ENCODE data around the gene SLC5A11.
"Not testable (repeated sequence)": the region's sequence is repeated elsewhere in the genome, so short reads cannot be mapped to it uniquely, and the experiment has no call there.

Gene SLC5A11

DNA sequence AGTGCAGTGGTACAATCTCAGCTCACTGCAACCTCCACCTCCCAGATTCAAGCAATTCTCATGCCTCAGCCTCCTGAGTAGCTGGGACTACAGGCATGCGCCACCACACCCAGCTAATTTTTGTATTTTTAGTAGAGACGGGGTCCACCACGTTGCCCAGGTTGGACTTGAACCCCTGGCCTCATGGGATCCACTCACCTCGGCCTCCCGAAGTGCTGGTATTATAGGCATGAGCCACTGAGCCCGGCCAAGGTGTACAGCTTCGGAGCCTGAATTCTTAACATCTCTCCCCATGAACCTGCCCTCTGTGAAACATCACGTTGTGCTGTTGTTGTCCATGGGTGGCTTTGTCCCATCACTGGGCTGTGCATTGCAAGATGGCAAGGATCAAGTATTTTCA, 11.1 kb downstream of the SLC5A11 start:
- in situ Hi-C loops (cut with MboI; ENCODE audit: low sequenced_read_pairs) = not testable (repeated sequence)

GRCh38 chr16:24858219-24859041, 12.7 kb downstream of the SLC5A11 start:
- in situ Hi-C loops (cut with MboI; ENCODE audit: low sequenced_read_pairs) = no loop called here

GRCh38 chr16:24861461-24861860, 15.7 kb downstream of the SLC5A11 start:
- in situ Hi-C loops (cut with MboI; ENCODE audit: low sequenced_read_pairs) = no loop called here

GRCh38 chr16:24863582-24864437, 18.0 kb downstream of the SLC5A11 start:
- in situ Hi-C loops (cut with MboI; ENCODE audit: low sequenced_read_pairs) = no loop called here

- in situ Hi-C loops (cut with MboI; ENCODE audit: low sequenced_read_pairs) = no loop called here
Measured at GRCh38 chr16:24869033-24869432, 23.3 kb downstream of the SLC5A11 start.

DNA sequence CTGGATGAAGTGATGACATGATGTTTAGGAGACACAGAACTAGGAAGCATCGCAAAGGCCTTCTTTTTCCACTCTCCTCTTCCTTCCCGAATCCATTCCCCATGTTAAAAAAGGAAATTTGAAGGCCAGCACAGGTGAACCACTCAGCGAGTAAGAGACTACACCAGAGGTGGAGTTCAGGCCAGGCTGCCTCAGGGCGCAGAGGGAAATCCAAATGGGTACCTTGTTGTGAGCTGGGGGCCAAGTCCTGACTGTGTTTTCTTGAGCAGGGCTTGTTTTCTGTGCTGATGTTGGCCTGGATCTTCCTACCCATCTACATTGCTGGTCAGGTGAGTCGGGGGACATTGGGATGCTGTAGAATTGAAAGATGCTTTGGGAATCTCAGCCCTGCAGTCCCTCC, 26.1 kb downstream of the SLC5A11 start:
- in situ Hi-C loops (cut with MboI; ENCODE audit: low sequenced_read_pairs) = no loop called here

DNA sequence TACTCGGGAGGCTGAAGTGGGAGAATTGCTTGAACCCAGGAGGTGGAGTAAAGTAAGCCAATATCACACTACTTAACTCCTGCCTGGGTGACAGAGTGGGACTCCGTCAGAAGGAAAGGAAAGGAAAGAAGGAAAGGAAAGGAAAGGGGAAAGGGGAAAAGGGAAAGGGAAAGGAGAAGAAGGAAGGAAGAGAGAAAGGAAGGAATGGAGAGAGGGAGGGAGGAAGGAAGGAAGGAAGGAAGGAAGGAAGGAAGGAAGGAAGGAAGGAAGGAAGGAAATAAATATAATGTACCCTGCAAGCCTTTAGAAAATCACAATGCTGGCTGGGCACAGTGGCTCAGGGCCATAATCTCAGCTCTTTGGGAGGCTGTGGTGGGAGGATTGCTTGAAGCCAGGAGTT, 27.3 kb downstream of the SLC5A11 start:
- in situ Hi-C loops (cut with MboI; ENCODE audit: low sequenced_read_pairs) = no loop called here

GRCh38 chr16:24875466-24875865, 29.7 kb downstream of the SLC5A11 start:
- in situ Hi-C loops (cut with MboI; ENCODE audit: low sequenced_read_pairs) = no loop called here

GRCh38 chr16:24876231-24876630, 30.5 kb downstream of the SLC5A11 start:
- in situ Hi-C loops (cut with MboI; ENCODE audit: low sequenced_read_pairs) = no loop called here

- in situ Hi-C loops (cut with MboI; ENCODE audit: low sequenced_read_pairs) = no loop called here
Measured at GRCh38 chr16:24879684-24880083, 33.9 kb downstream of the SLC5A11 start.

DNA sequence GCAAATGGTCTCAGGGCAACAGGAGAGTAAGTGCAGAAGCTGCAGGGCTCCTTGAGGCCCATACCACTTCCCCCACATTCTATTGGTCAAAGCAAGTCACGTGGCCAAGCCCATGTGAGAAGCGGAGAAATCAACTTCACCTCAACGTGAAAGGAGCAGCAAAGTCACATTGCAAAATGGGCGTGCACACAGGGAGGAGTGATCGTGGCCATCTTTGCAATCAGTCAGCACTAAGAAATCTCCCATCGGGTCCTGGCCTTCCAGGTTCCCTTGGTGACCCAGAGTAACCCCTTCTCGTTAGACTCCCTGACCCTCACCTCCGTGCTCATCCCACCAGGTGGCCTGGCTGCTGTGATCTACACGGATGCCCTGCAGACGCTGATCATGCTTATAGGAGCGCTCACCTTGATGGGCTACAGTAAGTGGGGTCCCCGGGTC, 38.0 kb downstream of the SLC5A11 start:
- in situ Hi-C loops (cut with MboI; ENCODE audit: low sequenced_read_pairs) = no loop called here

GRCh38 chr16:24887472-24887871, 41.7 kb downstream of the SLC5A11 start:
- in situ Hi-C loops (cut with MboI; ENCODE audit: low sequenced_read_pairs) = no loop called here

DNA sequence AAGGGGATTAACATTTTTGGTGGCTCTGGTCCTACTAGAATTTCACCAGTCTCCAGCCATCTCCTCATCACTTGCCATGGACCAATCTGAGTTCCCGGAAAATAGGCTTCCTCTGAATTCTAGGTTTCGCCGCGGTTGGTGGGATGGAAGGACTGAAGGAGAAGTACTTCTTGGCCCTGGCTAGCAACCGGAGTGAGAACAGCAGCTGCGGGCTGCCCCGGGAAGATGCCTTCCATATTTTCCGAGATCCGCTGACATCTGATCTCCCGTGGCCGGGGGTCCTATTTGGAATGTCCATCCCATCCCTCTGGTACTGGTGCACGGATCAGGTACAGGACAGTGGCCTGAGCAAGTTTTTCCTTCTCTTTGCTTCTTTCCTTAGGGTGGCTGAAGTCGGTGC, 45.0 kb downstream of the SLC5A11 start:
- in situ Hi-C loops (cut with MboI; ENCODE audit: low sequenced_read_pairs) = no loop called here

DNA sequence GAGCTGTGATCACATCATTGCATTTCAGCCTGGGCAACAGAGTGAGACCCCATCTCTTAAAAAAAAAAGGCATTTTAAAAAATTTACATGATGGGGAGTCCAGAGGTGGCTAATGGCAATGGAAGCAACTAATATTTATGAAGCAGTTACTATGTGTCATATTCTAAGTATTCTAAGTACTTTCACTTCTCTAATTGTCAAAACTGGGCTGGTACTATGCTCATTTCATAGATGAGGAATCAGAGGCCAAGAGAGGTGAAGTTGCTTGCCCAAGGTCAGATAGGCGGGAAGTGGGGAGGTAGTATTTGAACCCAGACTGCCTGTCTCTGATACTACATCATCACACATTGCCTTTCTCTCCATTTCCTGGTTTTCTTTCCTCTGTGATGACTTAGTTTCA, 50.7 kb downstream of the SLC5A11 start:
- in situ Hi-C loops (cut with MboI; ENCODE audit: low sequenced_read_pairs) = no loop called here

- in situ Hi-C loops (cut with MboI; ENCODE audit: low sequenced_read_pairs) = not testable (repeated sequence)
Measured at GRCh38 chr16:24897522-24897921, 51.8 kb downstream of the SLC5A11 start.

DNA sequence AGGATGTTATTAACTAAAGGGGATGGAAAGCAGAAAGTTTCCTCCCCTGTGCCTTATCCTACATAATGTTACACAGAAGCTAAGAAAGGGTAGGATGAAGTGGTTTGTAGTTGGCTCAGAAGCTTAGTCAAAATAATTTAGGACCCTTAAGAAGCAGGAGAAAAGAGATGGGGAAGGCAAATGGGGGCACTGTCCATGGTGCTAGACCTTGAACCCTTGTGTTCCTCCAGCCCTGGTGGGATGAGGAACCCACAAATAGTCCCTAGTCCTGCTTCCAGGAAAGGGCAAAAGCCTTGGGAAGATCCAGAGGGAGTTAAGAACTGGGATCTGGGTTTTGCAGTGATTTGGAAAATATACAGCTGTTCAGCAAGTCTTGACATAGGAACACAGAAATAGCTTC, 54.5 kb downstream of the SLC5A11 start:
- in situ Hi-C loops (cut with MboI; ENCODE audit: low sequenced_read_pairs) = no loop called here

DNA sequence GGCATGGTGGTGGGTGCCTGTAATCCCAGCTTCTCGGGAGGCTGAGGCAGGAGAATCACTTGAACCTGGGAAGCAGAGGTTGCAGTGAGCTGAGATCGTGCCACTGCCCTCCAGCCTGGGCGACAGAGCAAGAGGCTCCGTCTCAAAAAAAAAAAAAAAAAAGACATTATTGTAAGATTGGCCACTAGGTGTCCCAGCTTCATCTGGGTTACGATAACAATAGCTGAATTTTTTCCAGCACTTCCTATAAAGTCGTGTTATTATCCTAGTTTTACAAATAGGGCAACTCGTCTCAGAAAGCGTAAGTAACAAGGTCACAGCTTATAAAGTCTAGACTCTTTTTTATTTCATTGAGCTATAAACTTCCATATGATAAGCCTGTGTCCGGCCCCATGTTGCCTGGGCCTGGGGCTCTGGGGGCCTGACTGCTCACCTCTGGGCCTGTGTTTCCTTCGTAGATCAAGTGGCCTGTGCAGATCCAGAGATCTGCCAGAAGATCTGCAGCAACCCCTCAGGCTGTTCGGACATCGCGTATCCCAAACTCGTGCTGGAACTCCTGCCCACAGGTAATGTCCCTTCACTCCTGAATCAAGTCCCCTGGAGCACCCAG, 60.5 kb downstream of the SLC5A11 start:
- in situ Hi-C loops (cut with MboI; ENCODE audit: low sequenced_read_pairs) = no loop called here

DNA sequence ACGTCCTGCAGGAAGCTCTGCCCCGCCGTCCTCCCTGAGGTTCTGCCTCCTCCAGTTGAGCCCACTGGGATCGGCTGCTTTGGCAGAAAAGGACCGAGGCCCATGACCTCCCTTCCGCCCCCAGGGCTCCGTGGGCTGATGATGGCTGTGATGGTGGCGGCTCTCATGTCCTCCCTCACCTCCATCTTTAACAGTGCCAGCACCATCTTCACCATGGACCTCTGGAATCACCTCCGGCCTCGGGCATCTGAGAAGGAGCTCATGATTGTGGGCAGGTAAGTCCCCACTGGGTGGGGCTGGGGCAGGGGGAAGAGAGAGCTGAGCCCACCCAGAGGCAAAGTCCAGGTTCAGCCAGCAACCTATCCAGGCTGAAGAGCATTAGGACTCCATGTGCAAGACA, 61.1 kb downstream of the SLC5A11 start:
- in situ Hi-C loops (cut with MboI; ENCODE audit: low sequenced_read_pairs) = no loop called here

DNA sequence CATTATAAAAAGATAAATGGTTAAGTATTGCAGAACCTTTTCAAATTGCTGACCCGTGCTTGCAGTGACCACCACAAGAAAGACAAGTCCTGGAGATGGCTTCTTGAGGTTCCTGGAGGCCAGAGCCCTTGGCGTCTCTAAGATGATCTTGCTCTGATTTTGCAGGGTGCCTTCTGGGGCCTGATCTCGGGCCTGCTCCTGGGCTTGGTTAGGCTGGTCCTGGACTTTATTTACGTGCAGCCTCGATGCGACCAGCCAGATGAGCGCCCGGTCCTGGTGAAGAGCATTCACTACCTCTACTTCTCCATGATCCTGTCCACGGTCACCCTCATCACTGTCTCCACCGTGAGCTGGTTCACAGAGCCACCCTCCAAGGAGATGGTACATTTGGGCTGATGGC, 63.0 kb downstream of the SLC5A11 start:
- in situ Hi-C loops (cut with MboI; ENCODE audit: low sequenced_read_pairs) = no loop called here

GRCh38 chr16:24909856-24910255, 64.1 kb downstream of the SLC5A11 start:
- in situ Hi-C loops (cut with MboI; ENCODE audit: low sequenced_read_pairs) = no loop called here

GRCh38 chr16:24915019-24915418, 69.3 kb downstream of the SLC5A11 start:
- in situ Hi-C loops (cut with MboI; ENCODE audit: low sequenced_read_pairs) = no loop called here

GRCh38 chr16:24915576-24915975, 69.8 kb downstream of the SLC5A11 start:
- in situ Hi-C loops (cut with MboI; ENCODE audit: low sequenced_read_pairs) = no loop called here
